H54 (cell line): ENCODE results near the gene PPP1R3D.

Source experiments
- DNase-seq: peaks from one replicate; pipeline ENCODE4 v3.0.0; 2011; ENCODE audit warnings: low spot score, mixed read lengths; ENCODE audit not compliant: insufficient read length
- FAIRE-seq: peaks from 3 replicates; lab custom pipeline; 2011; peaks lifted over from hg19 to GRCh38; lab: Jason Lieb, UNC
- POLR2A ChIP-seq: IDR thresholded peaks from 2 replicates; pipeline ENCODE4 v1.6.1; 2011; ENCODE audit warnings: low read depth, mild to moderate bottlenecking, low read length

PPP1R3D gene, protein sequence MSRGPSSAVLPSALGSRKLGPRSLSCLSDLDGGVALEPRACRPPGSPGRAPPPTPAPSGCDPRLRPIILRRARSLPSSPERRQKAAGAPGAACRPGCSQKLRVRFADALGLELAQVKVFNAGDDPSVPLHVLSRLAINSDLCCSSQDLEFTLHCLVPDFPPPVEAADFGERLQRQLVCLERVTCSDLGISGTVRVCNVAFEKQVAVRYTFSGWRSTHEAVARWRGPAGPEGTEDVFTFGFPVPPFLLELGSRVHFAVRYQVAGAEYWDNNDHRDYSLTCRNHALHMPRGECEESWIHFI

GRCh38 chr20:59940129-59940955 is at the start of gene PPP1R3D, which contains the start of gene FAM217B:
Gene PPP1R3D (minus strand): TSS chr20:59940305. CDS start chr20:59939931, 374 bp downstream.
Gene FAM217B (plus strand): TSS chr20:59940389. CDS start chr20:59943944, 3,555 bp downstream.
- peak; percentile 95 for TF ChIP-seq POLR2A
- DNase-seq (peak; percentile 95), FAIRE-seq (peak; percentile 87)

GRCh38 chr20:59988141-59988540 is 48.0 kb upstream of the PPP1R3D start:
- FAIRE-seq (no peak), DNase-seq (peak; percentile 35)
- TF ChIP-seq POLR2A, result no peak

DNA sequence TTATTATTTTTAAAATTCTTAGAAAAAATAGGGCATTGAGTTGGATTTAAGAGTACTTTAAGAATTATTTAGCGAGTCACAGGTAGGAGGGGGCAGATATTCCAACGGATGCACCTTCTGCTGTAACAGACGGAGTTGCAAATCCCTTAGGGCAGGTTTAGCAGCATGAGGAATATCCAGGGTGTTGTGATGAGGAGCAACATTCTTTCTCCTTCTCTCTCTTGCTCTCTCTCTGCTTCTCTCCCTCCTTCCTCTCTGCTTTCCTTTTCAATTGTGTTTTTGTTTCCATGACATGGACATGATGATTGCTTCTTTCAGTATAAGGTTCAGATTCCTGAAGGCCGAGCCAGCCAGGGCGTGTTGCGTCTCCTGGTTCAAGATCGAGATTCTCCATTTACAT is 47.0 kb upstream of the PPP1R3D start:
- FAIRE-seq (no peak), DNase-seq (no peak)
- no peak for TF ChIP-seq POLR2A

DNA sequence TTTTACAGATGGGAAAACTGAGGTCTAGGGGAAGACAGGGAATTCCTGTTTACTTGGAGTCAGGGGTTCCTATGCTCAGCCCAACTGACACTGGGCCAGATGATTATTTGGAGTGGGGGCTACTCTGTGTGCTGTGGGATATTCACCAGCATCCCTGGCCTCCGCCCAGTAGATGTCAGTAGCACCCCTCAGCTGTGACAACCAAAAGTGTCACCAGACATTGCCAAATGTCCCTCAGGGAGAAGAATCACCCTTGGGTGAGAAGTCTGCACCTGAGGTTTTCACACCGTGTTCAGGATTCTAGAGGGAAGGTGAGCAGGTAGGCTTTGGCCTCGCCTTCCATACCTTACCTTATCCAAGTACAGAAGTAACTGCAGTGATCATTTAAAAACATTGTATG is 45.8 kb upstream of the PPP1R3D start:
- TF ChIP-seq POLR2A, result no peak
- DNase-seq, result no peak
- FAIRE-seq, result no peak

GRCh38 chr20:59985164-59985563 is 45.1 kb upstream of the PPP1R3D start:
- DNase-seq (no peak), FAIRE-seq (no peak)
- TF ChIP-seq POLR2A, result no peak

GRCh38 chr20:59984541-59984940 is 44.4 kb upstream of the PPP1R3D start:
- FAIRE-seq, result no peak
- DNase-seq, result no peak
- no peak for TF ChIP-seq POLR2A

DNA sequence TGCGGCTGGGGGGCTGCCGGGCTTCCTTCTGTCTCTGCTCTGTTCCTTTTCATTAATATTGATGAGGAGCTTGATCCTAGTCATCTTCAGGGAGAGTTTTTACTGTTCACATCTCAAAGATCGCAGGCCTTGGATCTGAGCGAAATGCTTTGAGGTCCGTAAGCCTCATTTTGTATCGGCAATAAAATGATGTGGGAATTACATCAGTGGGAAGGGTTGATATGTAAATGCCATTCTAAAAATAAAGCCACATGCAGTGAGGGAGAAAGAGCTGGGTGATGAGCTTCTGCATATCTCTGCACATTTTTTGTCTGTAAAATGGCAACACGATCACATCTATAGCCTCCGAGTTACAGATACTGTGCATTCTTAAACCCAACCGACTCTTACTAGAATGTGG is 43.0 kb upstream of the PPP1R3D start:
- DNase-seq (no peak), FAIRE-seq (no peak)
- no peak for TF ChIP-seq POLR2A

DNA sequence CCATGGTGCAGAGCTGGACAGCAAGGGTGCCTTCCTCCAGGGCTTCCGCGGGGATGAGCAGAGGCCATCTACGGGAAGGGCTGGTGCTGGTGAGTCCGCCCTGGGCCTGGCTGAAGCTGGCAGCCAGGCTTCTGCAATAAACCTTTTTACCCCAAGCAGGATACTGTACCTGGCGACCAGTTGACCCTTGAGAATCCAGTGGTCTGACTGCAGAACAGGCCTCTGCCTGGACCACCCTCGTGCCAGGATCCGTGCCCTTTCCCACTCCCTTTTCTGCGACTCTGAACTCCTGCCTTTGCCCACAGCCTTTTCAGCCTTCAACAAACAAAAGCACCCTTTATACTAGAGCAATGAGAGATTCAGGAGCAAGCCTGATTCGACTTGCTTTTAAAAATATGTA is 37.0 kb upstream of the PPP1R3D start:
- FAIRE-seq (no peak), DNase-seq (no peak)
- TF ChIP-seq POLR2A, result no peak

GRCh38 chr20:59976156-59976782 is 36.2 kb upstream of the PPP1R3D start:
- no peak for TF ChIP-seq POLR2A
- FAIRE-seq (no peak), DNase-seq (no peak)

DNA sequence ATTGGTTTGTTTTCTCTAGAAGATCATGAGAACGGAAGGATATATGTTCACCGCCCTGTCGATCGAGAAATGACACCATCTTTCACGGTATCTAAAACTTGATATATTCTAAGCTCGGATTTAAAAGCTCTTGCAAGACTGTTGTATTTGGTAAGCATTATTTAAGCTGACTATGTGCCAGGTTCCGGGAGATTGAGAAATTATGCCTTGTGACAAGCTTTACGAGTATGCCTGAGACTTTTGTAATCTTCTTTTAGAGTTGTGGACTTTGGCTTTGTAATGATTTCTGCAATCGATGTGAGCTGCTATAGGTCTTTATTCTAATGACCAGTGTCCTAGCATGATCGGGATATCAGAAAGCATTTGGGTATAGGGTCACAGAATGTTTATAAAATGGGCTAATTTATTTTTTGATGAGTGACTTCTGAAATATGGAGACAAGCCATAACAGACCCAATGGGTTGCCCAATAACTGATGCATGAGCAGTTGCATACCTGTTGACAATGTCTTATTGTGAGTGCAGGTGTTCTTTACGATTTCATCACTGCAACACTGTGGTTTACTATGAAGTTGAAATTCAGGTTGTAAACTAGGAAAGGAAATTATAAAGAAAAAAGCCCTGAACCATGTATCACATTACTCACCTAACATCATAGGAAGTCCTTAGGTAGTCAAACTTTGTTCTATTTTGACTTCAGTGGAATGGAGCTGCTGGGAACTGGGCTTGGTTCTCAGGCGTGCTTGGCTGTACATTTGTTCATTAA is 32.1 kb upstream of the PPP1R3D start:
- FAIRE-seq (no peak), DNase-seq (no peak)
- no peak for TF ChIP-seq POLR2A

GRCh38 chr20:59971428-59971827 is 31.3 kb upstream of the PPP1R3D start:
- DNase-seq (no peak), FAIRE-seq (no peak)
- TF ChIP-seq POLR2A, result no peak

- DNase-seq (no peak), FAIRE-seq (no peak)
- no peak for TF ChIP-seq POLR2A
These were observed 26.3 kb upstream of the PPP1R3D start for GRCh38 chr20:59966428-59966827.

DNA sequence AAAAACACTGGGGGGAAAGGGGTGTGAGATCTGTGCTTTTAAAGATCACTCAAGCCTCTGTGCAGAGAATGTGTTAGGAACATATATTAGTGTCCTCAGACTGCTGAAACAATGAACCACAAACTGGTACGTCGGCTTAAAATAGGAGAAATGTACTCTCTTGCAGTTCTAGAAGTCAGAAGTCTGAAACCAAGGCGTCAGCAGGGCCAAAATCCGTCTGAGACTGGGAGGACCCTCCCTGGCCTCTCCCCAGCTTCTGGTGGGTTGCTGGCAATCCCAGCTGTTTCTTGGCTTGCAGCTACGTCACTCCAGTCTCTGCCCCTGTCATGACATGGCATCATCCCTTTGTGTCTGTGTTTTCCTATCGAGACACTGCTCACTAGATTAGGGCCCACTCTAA is 22.1 kb upstream of the PPP1R3D start:
- no peak for DNase-seq
- FAIRE-seq, result no peak
- no peak for TF ChIP-seq POLR2A
